C4-2B (cell line): Measurements from ENCODE around the gene CWC27.

ENCODE experiments used
- CTCF ChIP-seq: fragments of 450-650 bp; conservative IDR thresholded peaks from 2 replicates; pipeline ENCODE4 v1.5.1; 2017; ENCODE audit warnings: mild to moderate bottlenecking
- ZFX ChIP-seq: fragments of 450-650 bp; IDR thresholded peaks from 2 replicates; pipeline ENCODE4 v1.6.1; 2017

- TF ChIP-seq CTCF (no peak), ZFX (no peak)
Observed at GRCh38 chr5:65065001-65065511, 296.3 kb downstream of the CWC27 start.
